ENCODE results near the gene JPT2. TPM values are rescaled to one million over a fixed set of nuclear protein-coding genes. Genes with fewer than 3 reads are reported as not detected.

JPT2 gene
- total RNA-seq, 1 experiment from 2014 or later = 113 TPM

GRCh38 chr16:1689853-1690252 lies 11.8 kb downstream of the JPT2 start:
- no peaks in the 10 kb centered on the region for H3K27me3 ChIP-seq (ENCODE audit: insufficient read depth, low read length)
- CTCF ChIA-PET = no interaction called here
- H3K36me3 ChIP-seq (ENCODE audit: control insufficient read depth in 1 of 2, insufficient read depth in 2 of 2, low read length in 2 of 2) = peaks cover 34 to 73% of the 10 kb centered on the region in 2 experiments
- intact Hi-C loops (cut with micrococcal nuclease) = no loop called here
- peaks cover 100% of the 10 kb centered on the region for H3K79me2 ChIP-seq (ENCODE audit: insufficient read depth, low read length)
- no peaks in the 10 kb centered on the region for H3K9me2 ChIP-seq (ENCODE audit: insufficient read depth)
- H3K27ac ChIP-seq (ENCODE audit: low read depth, low read length) = peak overlapping the region; percentile 49
- TF ChIP-seq SP1 (IDR thresholded peaks at IDR 0.05; ENCODE audit: low read depth) (no peak), ELF1 (IDR thresholded peaks at IDR 0.05; ENCODE audit: borderline replicate concordance, low read depth) (no peak)
- H2AFZ ChIP-seq (ENCODE audit: low read depth, low read length, poor library complexity, severe bottlenecking) = no peak overlapping the region
- DNase-seq (ENCODE audit: low read depth, low spot score) (no peak), ATAC-seq (no peak; the same call in 1 of the 2 replicates)
- peaks cover 5% of the 10 kb centered on the region; the same call in 1 of the 2 replicates for H4K20me1 ChIP-seq (ENCODE audit: insufficient read depth)
- no peak overlapping the region for H3K4me3 ChIP-seq (replicated peaks in 1 of 2; ENCODE audit: low read depth in 1 of 2, low read length in 2 of 2)
- peak overlapping the region; percentile 35 for H3K9ac ChIP-seq (ENCODE audit: low read length)
- H3K9me3 ChIP-seq (ENCODE audit: control insufficient read depth in 1 of 2, insufficient read depth in 1 of 2, low read depth in 1 of 2, low read length in 2 of 2) = no peaks in the 10 kb centered on the region
- H3K4me2 ChIP-seq (ENCODE audit: low read length) = peak overlapping the region; percentile 59
- POLR2A ChIA-PET = interaction anchor here (1.0 kb wide), 1 partner anchor 12 kb away, joined by 4 read pairs; the partner anchor contains the start of gene JPT2
- RAD21 ChIA-PET (ENCODE audit: low non-redundant PET in 1 of 2, low total read pairs in 2 of 2, uncharacterized antibody in 2 of 2, unreplicated experiment in 2 of 2) = no interaction called here
- peaks cover 36 to 69% of the 10 kb centered on the region in 2 experiments for H3K4me1 ChIP-seq (ENCODE audit: control insufficient read depth in 1 of 2, insufficient read depth in 2 of 2, low read length in 2 of 2)
- no TSS peak for BruUV-seq (replicated peaks)

DNA sequence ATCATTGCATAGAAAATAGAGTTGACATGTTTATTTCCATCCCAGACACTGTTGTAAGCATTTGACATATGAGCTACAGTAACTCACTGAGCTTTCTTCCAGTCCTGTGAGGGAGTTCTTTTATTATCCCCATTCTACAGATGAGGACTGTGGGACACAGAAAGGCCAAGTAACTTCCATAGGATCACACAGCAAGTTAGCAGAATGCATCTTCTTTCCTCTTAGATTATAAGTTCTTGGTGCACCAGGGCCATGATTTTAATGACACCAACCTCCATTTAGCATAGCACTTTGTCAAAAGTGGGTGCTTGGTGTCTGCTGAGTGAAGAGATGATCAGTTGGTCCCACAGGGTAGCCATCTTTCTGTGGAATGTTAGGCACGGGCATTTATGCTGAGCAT lies 12.7 kb downstream of the JPT2 start:
- H3K9me3 ChIP-seq (ENCODE audit: control insufficient read depth in 1 of 2, insufficient read depth in 1 of 2, low read depth in 1 of 2, low read length in 2 of 2) = no peaks in the 10 kb centered on the region
- no peak for ATAC-seq
- H3K27me3 ChIP-seq (ENCODE audit: insufficient read depth, low read length) = no peaks in the 10 kb centered on the region
- TF ChIP-seq EZH2phosphoT487 (IDR thresholded peaks at IDR 0.05; ENCODE audit: borderline replicate concordance) = no peak
- no peak for TF ChIP-seq SP1 (IDR thresholded peaks at IDR 0.05; ENCODE audit: low read depth)
- no peak for TF ChIP-seq CEBPB (IDR thresholded peaks at IDR 0.05; ENCODE audit: low read depth)
- TF ChIP-seq, protein P1, sequence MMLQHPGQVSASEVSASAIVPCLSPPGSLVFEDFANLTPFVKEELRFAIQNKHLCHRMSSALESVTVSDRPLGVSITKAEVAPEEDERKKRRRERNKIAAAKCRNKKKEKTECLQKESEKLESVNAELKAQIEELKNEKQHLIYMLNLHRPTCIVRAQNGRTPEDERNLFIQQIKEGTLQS (IDR thresholded peaks at IDR 0.05) = no peak
- no peak for TF ChIP-seq ZNF274 (IDR thresholded peaks at IDR 0.05; ENCODE audit: low read depth, low read length)
- TF ChIP-seq ELF1 (IDR thresholded peaks at IDR 0.05; ENCODE audit: borderline replicate concordance, low read depth) = no peak
- TF ChIP-seq ZFX (IDR thresholded peaks at IDR 0.05) = no peak
- TF ChIP-seq SRF (IDR thresholded peaks at IDR 0.05; ENCODE audit: low read depth) = no peak
- no peak for TF ChIP-seq FOSL1 (IDR thresholded peaks at IDR 0.05; ENCODE audit: low read depth)
- TF ChIP-seq ZBTB33 (IDR thresholded peaks at IDR 0.05; ENCODE audit: extremely low read depth, insufficient replicate concordance, low read length) = no peak
- no peak for TF ChIP-seq CBX3 (IDR thresholded peaks at IDR 0.05; ENCODE audit: low read depth)
- POLR2A ChIA-PET = no interaction called here
- H3K36me3 ChIP-seq (ENCODE audit: control insufficient read depth in 1 of 2, insufficient read depth in 2 of 2, low read length in 2 of 2) = peaks cover 32 to 72% of the 10 kb centered on the region in 2 experiments
- no TSS peak for BruUV-seq (replicated peaks)
- peaks cover 5% of the 10 kb centered on the region; the same call in 1 of the 2 replicates for H4K20me1 ChIP-seq (ENCODE audit: insufficient read depth)
- no peaks in the 10 kb centered on the region for H3K9me2 ChIP-seq (ENCODE audit: insufficient read depth)
- H3K4me3 ChIP-seq (replicated peaks in 1 of 2; ENCODE audit: low read depth in 1 of 2, low read length in 2 of 2) = no peak overlapping the region
- RAD21 ChIA-PET (ENCODE audit: low non-redundant PET in 1 of 2, low total read pairs in 2 of 2, uncharacterized antibody in 2 of 2, unreplicated experiment in 2 of 2) = no interaction called here
- H3K4me1 ChIP-seq (ENCODE audit: control insufficient read depth in 1 of 2, insufficient read depth in 2 of 2, low read length in 2 of 2) = peaks cover 36 to 62% of the 10 kb centered on the region in 2 experiments
- no peak overlapping the region for H2AFZ ChIP-seq (ENCODE audit: low read depth, low read length, poor library complexity, severe bottlenecking)
- peak overlapping the region; percentile 34 for H3K4me2 ChIP-seq (ENCODE audit: low read length)
- H3K9ac ChIP-seq (ENCODE audit: low read length) = peak overlapping the region; percentile 12; the same call in 1 of the 2 replicates
- CTCF ChIA-PET = interaction anchor here (2.1 kb wide), 1 partner anchor 15 kb away, joined by 9 read pairs; the partner anchor contains the start of gene MAPK8IP3
- intact Hi-C loops (cut with micrococcal nuclease) = no loop called here
- no peak overlapping the region for H3K27ac ChIP-seq (ENCODE audit: low read depth, low read length)
- peaks cover 99% of the 10 kb centered on the region for H3K79me2 ChIP-seq (ENCODE audit: insufficient read depth, low read length)
- DNase-seq (ENCODE audit: low read depth, low spot score) = no peak

All from HCT116 (cell line).